NCI-H1092 (cell line): ENCODE results near the gene RPRD1B.
"Not testable (repeated sequence)": the region's sequence is repeated elsewhere in the genome, so short reads cannot be mapped to it uniquely, and the experiment has no call there.

ENCODE experiments used
- DNase-seq: peaks from one replicate; lab custom pipeline; 2025; lab: John Stamatoyannopoulos, UW

Gene RPRD1B

GRCh38 chr20:38001173-38001875 is 32.2 kb upstream of the RPRD1B start:
- DNase-seq = no peak

GRCh38 chr20:38001981-38002380 is 31.6 kb upstream of the RPRD1B start:
- no peak for DNase-seq

- DNase-seq = no peak
Measured at GRCh38 chr20:38002422-38002821, 31.1 kb upstream of the RPRD1B start.

GRCh38 chr20:38004416-38004815 is 29.1 kb upstream of the RPRD1B start:
- DNase-seq = no peak

- no peak for DNase-seq
Measured at GRCh38 chr20:38005903-38006302, 27.6 kb upstream of the RPRD1B start.

- no peak for DNase-seq
Measured at GRCh38 chr20:38007526-38007925, 26.0 kb upstream of the RPRD1B start.

- DNase-seq = no peak
Measured at GRCh38 chr20:38008233-38008944, 25.2 kb upstream of the RPRD1B start.

- not testable (repeated sequence) for DNase-seq
Measured at GRCh38 chr20:38009416-38009815, 24.1 kb upstream of the RPRD1B start.

- DNase-seq = no peak
Measured at GRCh38 chr20:38011696-38012095, 21.9 kb upstream of the RPRD1B start.

- no peak for DNase-seq
Measured at GRCh38 chr20:38012332-38012731, 21.2 kb upstream of the RPRD1B start.

GRCh38 chr20:38013887-38014286 is 19.7 kb upstream of the RPRD1B start:
- no peak for DNase-seq

- no peak for DNase-seq
Measured at GRCh38 chr20:38017959-38018358, 15.6 kb upstream of the RPRD1B start.

- no peak for DNase-seq
Measured at GRCh38 chr20:38018385-38018784, 15.2 kb upstream of the RPRD1B start.

- no peak for DNase-seq
Measured at GRCh38 chr20:38021087-38021772, 12.3 kb upstream of the RPRD1B start.

GRCh38 chr20:38023181-38024001 is 10.2 kb upstream of the RPRD1B start:
- DNase-seq = no peak

GRCh38 chr20:38024496-38024895 is 9.1 kb upstream of the RPRD1B start:
- DNase-seq = no peak

- DNase-seq = no peak
Measured at GRCh38 chr20:38029453-38029852, 4.1 kb upstream of the RPRD1B start.

GRCh38 chr20:38031957-38032356 is 1.6 kb upstream of the RPRD1B start:
- no peak for DNase-seq

GRCh38 chr20:38032585-38033329 is 789 bp upstream of the RPRD1B start:
- DNase-seq = no peak

- DNase-seq = no peak
Measured at GRCh38 chr20:38034108-38034649, 633 bp downstream of the RPRD1B start.

- DNase-seq = no peak
Measured at GRCh38 chr20:38034961-38035360, 1.4 kb downstream of the RPRD1B start.
